HFFc6 (cell line): ENCODE measurements around the gene OTOS. TPM values are rescaled to one million over a fixed set of nuclear protein-coding genes. Genes with fewer than 3 reads are reported as not detected.

Source experiments
- DNase-seq: peaks from one replicate; pipeline ENCODE4 v3.0.0-alpha.2; 2018
- H3K27ac Mint-ChIP-seq: 2 replicates; pipeline ENCODE4 v1.8.0; 2020; ENCODE audit warnings: mild to moderate bottlenecking, mixed read lengths
- H3K27me3 Mint-ChIP-seq: 2 replicates; pipeline ENCODE4 v1.8.0; 2021; ENCODE audit warnings: mild to moderate bottlenecking, moderate library complexity, mixed read lengths; ENCODE audit not compliant: insufficient read depth
- H3K36me3 Mint-ChIP-seq: 2 replicates; pipeline ENCODE4 v1.8.0; 2021; ENCODE audit warnings: low read depth, mixed read lengths
- H3K4me1 Mint-ChIP-seq: 2 replicates; pipeline ENCODE4 v1.8.0; 2020; ENCODE audit warnings: low read depth, mixed read lengths
- H3K4me3 Mint-ChIP-seq: 2 replicates; pipeline ENCODE4 v1.8.0; 2020; ENCODE audit warnings: mild to moderate bottlenecking, moderate library complexity, mixed read lengths
- H3K9me3 Mint-ChIP-seq: 2 replicates; pipeline ENCODE4 v1.8.0; 2020; ENCODE audit warnings: mild to moderate bottlenecking, mixed read lengths
- CTCF ChIP-seq: fragments of 200-600 bp; sonication (generic); IDR thresholded peaks from 2 replicates; pipeline ENCODE4 v1.5.0; 2021; ENCODE audit warnings: antibody characterized with exemption, mild to moderate bottlenecking
- total RNA-seq, 6 experiments: library from RNA; stranded (reverse); fragmentation: NEBNext Ultra II Directional; extraction: Animal tissue kit (Norgen Biotek cat#: 25700); gene quantifications; 2 replicates in 1 of 6; 3 replicates in 5 of 6; pipeline ENCODE4 v1.2.3, GENCODE V29; 2021

The OTOS gene
- total RNA-seq, 6 experiments from 2014 or later, result 0.27 to 0.43 TPM; not detected in 4

- no peak overlapping the region for H3K4me3 Mint-ChIP-seq
- H3K36me3 Mint-ChIP-seq, result no peaks in the 10 kb centered on the region
- no peaks in the 10 kb centered on the region; the same call in 1 of the 2 replicates for H3K9me3 Mint-ChIP-seq
- peaks cover 29% of the 10 kb centered on the region for H3K27me3 Mint-ChIP-seq
- DNase-seq, result no peak
- no peak overlapping the region for H3K27ac Mint-ChIP-seq
- H3K4me1 Mint-ChIP-seq, result no peaks in the 10 kb centered on the region
- no peak for TF ChIP-seq CTCF
These were observed 26.5 kb upstream of the OTOS start for GRCh38 chr2:240166761-240167587.

- Mint-ChIP-seq H3K27me3 (peaks cover 26% of the 10 kb centered on the region), H3K4me1 (no peaks in the 10 kb centered on the region), H3K4me3 (no peak overlapping the region), H3K36me3 (no peaks in the 10 kb centered on the region), H3K27ac (no peak overlapping the region), H3K9me3 (no peaks in the 10 kb centered on the region; the same call in 1 of the 2 replicates)
- no peak for TF ChIP-seq CTCF
- no peak for DNase-seq
These were observed 25.7 kb upstream of the OTOS start for GRCh38 chr2:240166191-240166590.

- no peaks in the 10 kb centered on the region for H3K4me1 Mint-ChIP-seq
- H3K9me3 Mint-ChIP-seq, result no peaks in the 10 kb centered on the region; the same call in 1 of the 2 replicates
- H3K27ac Mint-ChIP-seq, result no peak overlapping the region
- TF ChIP-seq CTCF, result no peak
- H3K27me3 Mint-ChIP-seq, result peaks cover 23% of the 10 kb centered on the region
- no peaks in the 10 kb centered on the region for H3K36me3 Mint-ChIP-seq
- no peak for DNase-seq
- H3K4me3 Mint-ChIP-seq, result no peak overlapping the region
These were observed 25.2 kb upstream of the OTOS start for GRCh38 chr2:240165661-240166060.

- no peaks in the 10 kb centered on the region for H3K36me3 Mint-ChIP-seq
- no peak overlapping the region for H3K27ac Mint-ChIP-seq
- DNase-seq, result no peak
- H3K9me3 Mint-ChIP-seq, result no peaks in the 10 kb centered on the region; the same call in 1 of the 2 replicates
- no peak for TF ChIP-seq CTCF
- no peaks in the 10 kb centered on the region for H3K4me1 Mint-ChIP-seq
- H3K4me3 Mint-ChIP-seq, result no peak overlapping the region
- peaks cover 24% of the 10 kb centered on the region for H3K27me3 Mint-ChIP-seq
These were observed 24.6 kb upstream of the OTOS start for GRCh38 chr2:240165034-240165433.

GRCh38 chr2:240164586-240164985 lies 24.1 kb upstream of the OTOS start:
- Mint-ChIP-seq H3K4me3 (no peak overlapping the region), H3K9me3 (no peaks in the 10 kb centered on the region; the same call in 1 of the 2 replicates), H3K36me3 (no peaks in the 10 kb centered on the region), H3K4me1 (no peaks in the 10 kb centered on the region), H3K27ac (no peak overlapping the region), H3K27me3 (peaks cover 24% of the 10 kb centered on the region)
- DNase-seq, result no peak
- TF ChIP-seq CTCF, result no peak
